GM21526 (cell line): Measurements from ENCODE around the gene CNNM2.
"Not testable (repeated sequence)": the region's sequence is repeated elsewhere in the genome, so short reads cannot be mapped to it uniquely, and the experiment has no call there.

ENCODE experiments used
- ATAC-seq: cut with Tn5 transposase; IDR thresholded peaks from one replicate; pipeline ENCODE4 v1.9.1; 2021; ENCODE audit warnings: moderate library complexity; ENCODE audit not compliant: unreplicated experiment, low FRiP score

CNNM2 gene

DNA sequence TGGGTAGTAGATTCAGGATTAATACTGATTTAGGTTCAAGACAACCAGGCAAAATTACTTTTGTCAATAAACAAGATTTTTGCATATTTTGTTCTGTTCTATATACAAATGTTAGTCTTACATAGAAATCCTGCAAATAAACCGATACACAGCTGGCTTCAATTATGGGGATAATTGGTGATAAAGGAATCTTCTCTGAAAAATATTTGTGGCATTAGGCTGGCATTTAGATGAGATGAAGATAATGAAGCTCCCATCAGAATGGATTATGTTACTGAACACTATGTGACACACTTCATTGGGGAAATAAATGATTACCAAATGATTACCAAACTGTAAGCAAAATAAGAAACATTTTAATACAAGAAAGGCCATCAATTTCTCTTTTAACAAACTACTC lies 209.1 kb downstream of the CNNM2 start:
- no peak for ATAC-seq

DNA sequence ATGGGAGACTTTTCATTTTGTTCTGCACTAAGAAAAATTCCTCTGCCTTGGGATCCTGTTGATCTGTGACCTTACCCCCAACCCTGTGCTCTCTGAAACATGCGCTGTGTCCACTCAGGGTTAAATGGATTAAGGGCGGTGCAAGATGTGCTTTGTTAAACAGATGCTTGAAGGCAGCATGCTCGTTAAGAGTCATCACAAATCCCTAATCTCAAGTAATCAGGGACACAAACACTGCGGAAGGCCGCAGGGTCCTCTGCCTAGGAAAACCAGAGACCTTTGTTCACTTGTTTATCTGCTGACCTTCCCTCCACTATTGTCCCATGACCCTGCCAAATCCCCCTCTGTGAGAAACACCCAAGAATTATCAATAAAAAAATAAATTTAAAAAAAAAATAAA lies 212.1 kb downstream of the CNNM2 start:
- not testable (repeated sequence) for ATAC-seq

DNA sequence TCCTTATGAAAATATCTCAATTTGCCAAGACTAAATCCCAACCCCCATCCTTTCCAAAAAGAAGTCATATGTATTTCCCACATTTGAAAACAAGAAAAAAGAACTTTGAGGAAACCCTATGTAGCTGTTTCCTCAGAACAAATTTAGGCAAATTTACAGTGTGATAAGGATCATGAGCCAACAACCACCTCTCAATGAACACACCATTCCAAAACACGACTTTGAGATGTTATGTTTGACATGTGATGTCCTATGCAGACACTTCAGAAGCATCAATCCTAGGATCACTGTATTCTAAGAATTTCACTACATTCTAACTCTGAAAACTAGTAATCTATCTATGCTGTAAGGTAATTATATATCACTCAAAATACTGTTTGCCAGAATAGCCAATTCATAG lies 212.8 kb downstream of the CNNM2 start:
- ATAC-seq, result no peak

DNA sequence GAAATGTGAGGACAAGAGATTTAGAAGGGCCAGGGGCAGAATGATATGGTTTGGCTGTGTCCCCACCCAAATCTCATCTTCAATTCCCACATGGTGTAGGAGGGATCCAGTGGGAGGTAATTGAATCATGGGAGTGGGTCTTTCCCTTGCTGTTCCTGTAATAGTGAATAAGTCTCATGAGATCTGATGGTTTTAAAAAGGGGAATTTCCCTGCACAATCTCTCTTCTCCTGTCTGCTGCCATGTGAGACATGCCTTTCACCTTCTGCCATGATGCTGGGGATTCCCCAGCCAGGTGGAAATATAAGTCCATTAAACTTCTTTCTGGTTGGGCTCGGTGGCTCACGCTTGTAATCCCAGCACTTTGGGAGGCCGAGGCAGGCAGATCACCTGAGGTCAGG lies 217.1 kb downstream of the CNNM2 start:
- ATAC-seq, result not testable (repeated sequence)

DNA sequence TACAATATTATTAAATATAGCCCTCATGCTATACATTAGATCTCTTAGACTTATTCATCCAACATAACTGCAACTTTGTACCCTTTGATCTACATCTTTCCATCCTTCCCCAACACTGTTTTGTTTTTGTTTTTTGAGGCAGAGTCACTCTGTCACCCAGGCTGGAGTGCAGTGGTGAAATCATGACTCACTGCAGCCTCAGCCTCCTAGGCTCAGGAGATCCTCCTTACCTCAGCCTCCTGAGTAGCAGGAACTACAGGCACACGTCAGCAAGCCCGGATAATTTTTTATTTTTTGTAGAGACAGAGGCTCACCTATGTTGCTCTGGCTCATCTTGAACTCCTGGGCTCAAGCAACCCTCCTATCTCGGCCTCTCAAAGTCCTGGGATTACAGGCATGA lies 221.7 kb downstream of the CNNM2 start:
- ATAC-seq, result no peak
